HG02759 (cell line): ENCODE measurements around the gene JAKMIP3.
"Not testable (repeated sequence)": the region's sequence is repeated elsewhere in the genome, so short reads cannot be mapped to it uniquely, and the experiment has no call there.

Experiments
- ATAC-seq: cut with Tn5 transposase; IDR thresholded peaks from one replicate; pipeline ENCODE4 v1.9.1; 2021; ENCODE audit warnings: mild to moderate bottlenecking, moderate library complexity; ENCODE audit not compliant: unreplicated experiment

The JAKMIP3 gene

GRCh38 chr10:132064082-132064755 lies 1.5 kb upstream of the JAKMIP3 start:
- no peak for ATAC-seq

DNA sequence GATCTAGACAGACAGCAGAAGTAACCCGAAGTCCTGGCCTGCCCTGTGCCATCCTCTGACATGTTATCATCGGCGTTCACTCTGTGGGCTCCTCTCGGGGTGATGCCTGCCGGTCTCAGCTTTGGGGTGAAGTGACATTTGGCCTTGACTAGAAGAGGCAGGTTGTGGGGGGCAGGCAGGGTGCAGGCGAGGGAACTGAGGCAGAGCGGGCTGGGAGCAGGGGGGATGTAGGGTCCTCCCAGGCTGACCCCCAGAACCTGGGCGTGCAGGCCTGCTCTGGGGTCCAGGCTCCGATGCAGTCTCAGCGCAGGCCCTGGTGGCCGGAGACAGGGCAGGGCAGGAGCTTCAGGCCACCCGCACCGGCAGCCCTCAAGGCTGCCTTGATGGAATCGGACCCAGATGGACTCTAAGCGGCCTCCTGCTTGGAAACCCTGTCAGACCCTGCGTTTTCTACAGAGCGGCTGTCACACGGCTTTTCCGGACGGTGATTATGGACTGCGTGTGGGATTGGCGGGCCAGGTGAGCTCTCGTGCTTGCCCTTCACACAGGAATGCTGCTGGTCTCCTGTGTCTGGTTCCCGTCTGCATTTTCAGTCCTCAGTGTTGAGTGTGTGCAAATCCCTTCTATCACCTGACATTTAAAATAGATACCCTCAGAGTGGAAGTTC lies 842 bp upstream of the JAKMIP3 start:
- ATAC-seq = no peak

GRCh38 chr10:132066186-132066585 lies 440 bp downstream of the JAKMIP3 start:
- no peak for ATAC-seq

DNA sequence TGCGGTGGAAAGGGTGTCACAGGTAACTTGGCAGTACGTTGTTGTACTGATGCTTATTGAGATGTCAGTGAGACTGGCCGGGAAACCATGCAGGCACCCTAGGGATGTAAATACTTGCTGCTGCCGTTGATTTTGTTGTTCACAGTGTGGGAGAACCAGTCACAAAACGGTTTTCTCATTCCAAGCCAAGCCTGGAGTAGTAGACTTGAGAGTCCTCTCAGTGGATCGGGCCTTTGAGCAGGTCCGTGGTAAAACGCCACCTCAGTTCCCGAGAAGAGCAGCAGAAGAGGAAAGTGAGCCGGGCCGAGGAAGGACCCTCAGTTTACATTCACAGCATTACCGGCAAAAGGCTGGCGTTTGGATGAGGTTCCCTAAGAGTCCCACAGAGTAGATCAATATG lies 1.1 kb downstream of the JAKMIP3 start:
- ATAC-seq = no peak

GRCh38 chr10:132068431-132069121 lies 2.8 kb downstream of the JAKMIP3 start:
- ATAC-seq = no peak

- no peak for ATAC-seq
Observed at GRCh38 chr10:132069122-132069848, 3.5 kb downstream of the JAKMIP3 start.

DNA sequence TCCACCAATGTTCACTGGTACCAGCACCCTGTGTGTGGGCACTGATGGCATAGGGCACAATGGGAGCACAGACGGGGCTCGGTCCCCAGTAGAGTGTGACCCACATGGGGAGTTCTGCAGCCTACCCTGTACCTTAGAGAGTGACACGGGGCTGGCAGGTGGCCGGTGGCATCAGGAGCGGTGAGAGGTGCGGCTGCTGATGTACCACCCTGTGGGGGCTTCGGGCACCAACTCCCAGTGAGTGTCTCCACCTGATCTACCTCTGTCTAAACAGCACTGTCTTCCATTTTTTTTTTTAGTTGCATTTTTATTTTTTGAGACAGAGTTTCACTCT lies 4.1 kb downstream of the JAKMIP3 start:
- no peak for ATAC-seq

GRCh38 chr10:132070724-132071123 lies 5.0 kb downstream of the JAKMIP3 start:
- ATAC-seq = no peak

- ATAC-seq = no peak
Observed at GRCh38 chr10:132071667-132072066, 5.9 kb downstream of the JAKMIP3 start.

DNA sequence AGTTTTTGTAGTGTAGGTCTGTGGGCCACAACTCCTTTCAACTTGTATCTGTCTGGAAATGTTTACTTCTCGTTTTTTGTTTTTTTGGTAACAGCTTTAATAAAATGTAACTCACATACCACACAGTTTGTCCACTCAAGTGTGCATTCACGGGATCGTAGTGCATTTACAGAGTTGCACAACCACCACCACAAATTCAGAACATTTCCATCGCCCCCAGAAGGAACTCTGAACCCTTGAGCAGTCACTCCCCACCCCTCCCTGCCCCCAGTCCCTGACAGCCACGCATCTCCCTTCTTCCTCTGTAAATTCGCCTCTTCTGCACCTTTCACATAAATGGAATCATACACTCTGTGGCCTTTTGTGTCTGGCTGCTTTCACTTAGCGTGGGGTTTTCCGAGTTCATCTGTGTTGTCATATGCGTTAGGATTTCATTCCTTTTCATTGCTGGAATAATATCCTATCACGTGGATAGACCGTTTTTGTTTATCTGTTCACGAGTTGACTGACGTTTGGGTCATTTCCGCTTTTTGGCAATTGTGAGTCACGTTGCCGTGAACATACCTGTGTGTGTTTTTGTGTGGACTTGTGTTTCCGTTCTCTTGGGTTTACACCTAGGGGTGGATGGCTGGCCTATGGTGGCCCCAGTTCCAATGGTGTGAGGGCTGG lies 10.3 kb downstream of the JAKMIP3 start:
- ATAC-seq = no peak

DNA sequence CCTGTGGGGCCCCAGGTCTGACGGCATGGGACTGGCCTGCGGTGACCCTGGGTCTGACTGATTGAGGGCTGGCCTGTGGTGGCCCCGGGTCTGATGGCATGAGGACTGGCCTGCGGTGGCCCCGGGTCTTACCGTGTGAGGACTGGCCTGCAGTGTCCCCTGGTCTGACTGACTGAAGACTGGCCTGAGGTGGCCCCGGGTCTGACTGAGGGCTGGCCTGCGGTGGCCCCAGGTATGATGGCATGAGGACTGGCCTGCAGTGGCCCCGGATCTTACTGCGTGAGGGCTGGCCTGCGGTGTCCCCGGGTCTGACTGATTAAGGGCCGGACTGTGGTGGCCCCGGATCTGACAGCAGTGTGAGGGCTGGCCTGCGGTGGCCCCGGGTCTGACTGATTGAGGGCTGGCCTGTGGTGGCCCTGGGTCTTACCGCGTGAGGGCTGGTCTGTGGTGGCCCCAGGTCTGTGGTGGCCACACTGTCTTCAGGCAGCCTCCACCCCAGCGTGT lies 10.9 kb downstream of the JAKMIP3 start:
- no peak for ATAC-seq

DNA sequence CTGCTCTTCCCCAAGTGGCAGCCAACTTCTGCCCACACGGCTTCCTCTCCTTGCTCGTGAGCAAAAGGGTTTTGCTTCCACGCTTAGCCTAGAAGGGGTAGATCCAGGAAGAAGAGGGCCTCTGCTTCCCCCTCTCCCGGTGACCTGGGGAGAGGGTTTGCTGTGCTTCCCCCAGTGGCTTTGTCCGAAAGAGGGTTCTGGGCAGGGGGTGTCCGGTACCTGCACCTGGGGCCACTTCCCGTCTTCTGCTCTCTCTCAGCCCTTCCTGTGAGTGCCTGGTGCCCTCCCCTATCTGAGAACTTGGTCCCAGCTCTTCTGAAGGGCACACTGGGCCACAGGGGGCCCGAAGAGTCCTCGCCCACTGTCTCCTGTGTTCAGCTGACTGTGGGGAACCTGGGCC lies 11.3 kb downstream of the JAKMIP3 start:
- ATAC-seq = no peak

DNA sequence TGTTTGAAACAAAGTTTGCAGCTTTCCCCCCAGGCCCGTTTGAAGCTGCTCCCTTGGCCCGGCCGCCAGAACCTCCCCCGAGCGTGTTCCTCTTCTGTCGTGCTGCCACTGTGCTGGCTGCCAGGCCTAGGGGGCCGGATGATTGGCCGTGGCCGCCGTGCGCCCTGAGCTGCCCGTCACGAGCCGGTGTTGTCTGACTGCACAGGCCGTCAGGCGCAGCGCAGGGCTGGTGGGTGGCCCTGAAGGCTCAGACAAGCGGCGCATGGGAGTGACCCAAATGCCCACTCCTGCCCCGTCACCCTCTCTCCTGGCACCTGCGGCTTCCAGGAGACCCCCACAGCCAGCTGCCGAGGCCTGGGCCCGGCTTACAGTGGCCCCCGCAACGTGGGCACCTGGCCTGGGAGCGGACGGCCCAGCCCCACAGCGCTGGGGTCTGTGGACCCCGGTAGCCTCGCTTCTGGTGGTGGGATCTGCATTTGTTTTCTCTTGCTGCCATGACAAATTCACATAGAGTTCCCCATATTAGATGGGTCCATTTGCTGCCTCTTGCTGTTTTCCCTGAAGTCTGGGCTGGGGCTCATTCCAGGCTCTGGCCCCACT lies 13.1 kb downstream of the JAKMIP3 start:
- no peak for ATAC-seq

- not testable (repeated sequence) for ATAC-seq
Observed at GRCh38 chr10:132084384-132084783, 18.6 kb downstream of the JAKMIP3 start.

- ATAC-seq = not testable (repeated sequence)
Observed at GRCh38 chr10:132093236-132093635, 27.5 kb downstream of the JAKMIP3 start.

- no peak for ATAC-seq
Observed at GRCh38 chr10:132094581-132095234, 29.0 kb downstream of the JAKMIP3 start.

DNA sequence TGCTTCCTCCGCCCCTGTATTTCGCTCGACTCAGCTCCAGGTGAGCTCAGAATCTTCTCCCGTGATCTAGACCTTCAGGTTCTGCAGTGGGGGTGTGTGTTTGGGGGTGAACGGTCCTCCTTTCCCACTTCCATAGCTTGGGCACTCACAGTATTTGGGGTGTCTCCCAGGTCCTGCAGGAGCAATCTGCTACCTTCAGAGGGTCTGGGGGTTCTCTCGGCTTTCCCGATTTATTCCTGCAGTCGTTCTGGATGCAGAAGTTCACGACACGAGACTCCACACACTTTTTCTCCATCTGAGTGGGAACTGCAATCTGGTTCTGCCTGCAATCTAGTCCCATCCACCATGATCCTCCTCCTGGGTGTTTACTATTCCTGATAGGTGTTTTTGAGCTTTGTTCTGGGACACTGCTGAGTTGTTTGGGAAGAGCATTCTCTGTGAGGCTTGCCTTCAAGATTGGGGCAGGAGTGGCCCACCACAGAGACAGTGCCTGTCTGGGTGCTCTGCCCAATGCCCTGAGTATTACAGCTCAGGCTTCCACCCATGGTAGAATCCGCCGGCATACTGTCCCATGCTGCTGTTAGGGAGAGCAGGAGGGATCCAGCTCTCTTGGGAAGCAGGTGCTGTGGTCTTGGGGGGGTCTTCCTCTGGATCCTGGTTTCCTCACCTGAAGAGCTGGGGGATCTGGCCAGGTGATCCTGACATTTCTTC lies 29.8 kb downstream of the JAKMIP3 start:
- ATAC-seq = no peak

- no peak for ATAC-seq
Observed at GRCh38 chr10:132096223-132096622, 30.5 kb downstream of the JAKMIP3 start.

DNA sequence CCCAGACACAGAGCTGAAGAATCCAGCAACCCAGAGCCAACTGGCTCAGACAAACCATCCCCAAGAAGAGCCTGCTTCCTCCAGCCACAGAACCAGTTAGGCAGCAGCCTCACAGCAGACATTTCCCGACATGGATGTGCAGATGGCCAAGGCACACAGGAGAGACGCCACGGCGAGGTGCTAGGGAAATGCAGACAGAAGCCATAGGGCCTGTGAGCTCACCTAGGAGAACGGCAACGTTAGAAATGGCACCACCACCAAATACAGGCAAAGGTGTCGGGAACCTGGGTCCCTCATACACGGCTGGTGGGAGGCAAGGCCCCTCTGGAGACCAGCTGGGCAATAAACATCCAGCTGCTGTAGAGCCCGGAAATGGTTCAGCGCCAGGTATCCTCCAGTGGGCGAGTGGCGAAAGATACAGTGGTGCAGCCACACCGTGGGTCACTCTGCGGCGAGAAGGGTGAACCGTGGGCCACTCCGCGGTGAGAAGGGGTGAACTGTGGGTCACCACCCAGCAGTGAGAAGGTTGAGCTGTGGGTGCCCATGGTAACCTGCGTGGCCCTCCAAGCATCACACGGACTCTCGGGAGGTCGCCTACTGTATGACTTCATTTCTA lies 31.2 kb downstream of the JAKMIP3 start:
- no peak for ATAC-seq
